NCI-H1436 (cell line): ENCODE results near the gene PDHX.
"Not testable (repeated sequence)": the region's sequence is repeated elsewhere in the genome, so short reads cannot be mapped to it uniquely, and the experiment has no call there.

Experiments used
- DNase-seq: peaks from one replicate; lab custom pipeline; 2025; lab: John Stamatoyannopoulos, UW

PDHX gene

DNA sequence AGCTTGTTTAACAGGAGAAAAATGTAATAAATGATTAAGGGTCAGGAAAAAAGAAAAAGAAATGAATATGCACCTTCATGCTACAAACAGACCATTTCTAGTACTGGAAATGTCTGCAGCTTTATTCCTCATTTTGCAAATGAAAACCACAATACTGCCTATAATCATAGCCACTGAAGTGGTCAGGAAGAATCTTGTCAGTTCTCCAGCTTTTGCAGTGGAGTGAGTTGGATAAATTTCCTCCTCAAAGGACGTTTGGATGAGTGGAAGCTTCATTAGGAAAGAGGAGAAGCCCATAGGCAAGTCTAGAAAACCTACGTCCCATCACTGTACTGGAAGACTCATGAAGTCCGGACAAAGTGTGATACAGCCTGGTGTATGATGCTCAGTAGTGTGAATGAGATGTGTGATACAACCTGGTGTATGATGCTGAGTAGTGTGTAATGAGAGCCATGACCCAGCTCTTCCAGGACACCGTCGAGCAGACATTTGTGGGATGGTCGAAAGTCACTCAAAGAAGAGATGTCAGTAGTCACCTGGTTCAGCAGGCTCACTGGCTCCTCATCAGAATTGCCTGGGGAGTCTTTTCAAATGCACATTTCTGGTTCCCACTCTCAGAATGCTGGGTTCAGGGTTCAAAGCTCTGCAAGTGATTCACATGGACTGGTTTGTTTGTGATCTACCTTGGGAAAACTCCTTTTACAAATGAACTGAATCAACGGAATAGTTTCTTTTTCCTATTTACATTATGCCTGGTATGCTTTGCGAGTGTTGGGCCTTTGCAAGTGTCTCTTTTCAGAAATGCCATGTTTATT, 101.3 kb downstream of the PDHX start:
- no peak for DNase-seq

DNA sequence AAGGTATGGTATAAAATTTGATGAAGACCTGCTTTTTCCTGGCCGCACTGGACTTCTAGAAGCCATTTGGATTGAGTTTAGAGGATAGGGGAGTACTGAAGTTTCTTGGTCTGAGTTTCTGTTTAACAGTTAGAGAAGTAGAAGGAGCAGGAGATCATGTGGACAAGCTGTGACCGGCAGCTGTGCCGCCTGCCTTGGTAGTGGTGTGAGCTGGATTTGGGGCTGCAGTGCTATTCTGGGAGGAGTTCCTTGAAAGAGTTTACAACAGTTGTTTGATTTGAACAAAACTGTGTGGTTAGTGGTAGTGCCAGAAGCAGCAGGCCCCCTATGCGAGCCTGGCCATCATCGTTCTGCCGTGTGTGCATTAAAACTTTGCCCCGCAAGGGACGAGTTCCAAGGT, 105.2 kb downstream of the PDHX start:
- no peak for DNase-seq

DNA sequence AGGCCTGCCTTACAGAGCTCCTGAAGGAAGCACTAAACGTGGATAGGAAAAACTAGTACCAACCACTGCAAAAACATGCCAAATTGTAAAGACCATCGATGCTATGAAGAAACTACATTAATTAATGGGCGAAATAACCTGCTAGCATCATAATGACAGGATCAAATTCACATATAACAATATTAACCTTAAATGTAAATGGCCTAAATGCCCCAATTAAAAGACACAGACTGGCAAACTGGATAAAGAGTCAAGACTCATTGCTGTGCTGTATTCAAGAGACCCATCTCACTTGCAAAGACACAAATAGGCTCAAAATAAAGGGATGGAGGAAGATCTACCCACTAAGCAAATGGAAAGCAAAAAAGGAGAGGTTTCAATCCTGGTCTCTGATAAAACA, 107.5 kb downstream of the PDHX start:
- not testable (repeated sequence) for DNase-seq

DNA sequence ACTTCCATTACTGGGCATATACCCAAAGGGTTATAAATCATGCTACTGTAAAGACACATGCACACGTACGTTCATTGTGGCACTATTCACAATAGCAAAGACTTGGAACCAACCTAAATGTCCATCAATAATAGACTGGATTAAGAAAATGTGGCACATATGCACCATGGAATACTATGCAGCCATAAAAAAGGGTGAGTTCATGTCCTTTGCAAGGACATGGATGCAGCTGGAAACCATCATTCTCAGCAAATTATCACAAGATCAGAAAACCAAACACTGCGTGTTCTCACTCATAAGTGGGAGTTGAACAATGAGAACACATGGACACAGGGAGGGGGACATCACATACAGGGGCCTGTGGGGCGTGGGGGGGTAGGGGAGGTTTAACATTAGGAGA, 111.6 kb downstream of the PDHX start:
- DNase-seq: not testable (repeated sequence)

DNA sequence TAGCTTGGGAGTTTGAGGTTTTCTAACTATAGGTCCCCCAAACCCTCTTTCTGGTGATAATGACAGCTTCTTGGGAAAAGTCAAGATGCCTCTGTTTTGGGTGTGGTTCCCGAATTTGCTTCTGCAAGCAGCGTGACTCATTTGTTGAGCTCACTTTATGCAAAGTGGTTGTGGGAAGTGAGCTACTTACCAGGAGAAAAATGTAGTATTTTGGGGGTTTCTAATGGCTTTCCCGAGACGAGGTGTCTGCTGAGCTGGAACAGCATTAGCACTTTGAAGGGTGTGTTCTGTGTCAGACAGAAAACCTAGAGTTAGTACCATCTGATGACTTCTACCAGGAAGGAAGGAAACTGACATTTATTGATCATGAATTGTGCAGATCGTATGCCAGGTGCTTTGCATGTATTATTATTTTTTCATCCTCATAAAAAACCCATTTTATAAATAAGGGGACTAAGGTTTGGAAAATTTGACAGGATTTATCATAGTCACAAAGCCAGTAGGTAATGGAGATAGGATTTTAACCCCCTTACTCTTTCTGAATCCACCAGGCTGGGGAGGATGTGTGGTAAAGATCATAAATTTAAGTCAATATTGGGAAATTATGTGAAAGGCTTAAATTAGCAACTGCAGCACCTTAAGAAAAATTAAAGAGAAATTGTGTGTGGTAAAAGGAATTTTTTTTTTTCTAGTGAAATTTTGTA, 113.7 kb downstream of the PDHX start:
- no peak for DNase-seq

DNA sequence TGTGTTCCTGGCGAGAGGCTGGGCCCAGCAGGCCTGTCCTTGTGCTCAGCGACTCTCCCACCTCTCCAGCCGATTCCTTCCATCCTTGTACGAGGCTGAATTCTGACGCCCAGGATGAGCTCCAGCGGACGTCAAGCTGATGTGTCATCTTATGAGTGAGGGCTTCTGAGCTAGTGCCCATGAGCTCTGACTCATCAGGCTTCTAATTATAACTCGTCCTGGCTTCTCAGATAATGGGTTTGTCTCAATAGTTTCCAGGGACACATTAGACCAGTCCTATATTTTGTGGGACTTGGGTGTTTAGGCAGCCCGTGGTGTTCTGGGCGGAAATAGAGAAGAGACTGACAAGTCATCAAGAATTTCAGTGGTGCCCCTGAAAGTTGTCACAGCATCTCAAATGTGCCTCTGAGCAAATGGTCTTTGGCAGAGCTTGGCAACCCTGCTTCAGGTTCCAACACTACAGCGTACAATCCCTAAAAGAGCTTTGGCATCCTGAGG, 114.3 kb downstream of the PDHX start:
- DNase-seq: no peak

DNA sequence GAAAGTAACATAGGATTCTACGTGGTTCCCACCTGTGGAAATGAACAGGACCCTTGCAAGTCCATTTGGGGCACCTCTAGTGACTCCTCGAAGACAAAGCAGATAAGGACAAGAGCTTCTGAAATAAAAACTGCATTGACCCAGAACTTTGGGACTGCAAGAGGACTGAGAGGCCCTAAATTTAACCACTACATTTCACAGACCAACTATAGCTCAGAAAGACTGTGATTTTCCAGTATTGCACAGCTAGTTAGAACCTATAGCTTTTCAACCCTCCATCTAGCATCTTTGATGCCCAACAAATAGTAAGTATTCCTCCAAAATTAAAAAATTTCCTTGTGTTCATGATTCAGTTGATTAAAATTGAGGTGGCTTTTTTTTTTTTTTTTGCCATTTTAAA, 114.9 kb downstream of the PDHX start:
- DNase-seq: no peak

DNA sequence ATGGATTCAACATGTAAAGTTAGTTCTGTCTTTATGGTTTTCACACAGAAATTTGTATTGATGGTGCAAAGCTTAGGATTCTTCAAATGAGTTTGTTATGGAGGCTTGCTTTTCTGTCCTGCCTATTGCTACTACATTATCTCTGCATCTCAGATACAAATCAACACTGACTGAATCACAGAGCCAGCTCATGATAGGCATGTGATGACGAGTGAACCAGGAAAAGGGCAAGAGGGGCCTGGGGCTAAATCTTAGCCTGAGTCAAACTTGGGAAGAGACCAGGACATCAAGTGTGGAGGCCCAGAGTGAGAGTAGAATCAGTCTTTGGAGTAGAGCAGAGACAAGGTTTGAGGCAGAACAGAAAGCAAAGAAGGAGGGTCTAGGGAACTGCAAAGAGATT, 115.4 kb downstream of the PDHX start:
- DNase-seq: no peak

DNA sequence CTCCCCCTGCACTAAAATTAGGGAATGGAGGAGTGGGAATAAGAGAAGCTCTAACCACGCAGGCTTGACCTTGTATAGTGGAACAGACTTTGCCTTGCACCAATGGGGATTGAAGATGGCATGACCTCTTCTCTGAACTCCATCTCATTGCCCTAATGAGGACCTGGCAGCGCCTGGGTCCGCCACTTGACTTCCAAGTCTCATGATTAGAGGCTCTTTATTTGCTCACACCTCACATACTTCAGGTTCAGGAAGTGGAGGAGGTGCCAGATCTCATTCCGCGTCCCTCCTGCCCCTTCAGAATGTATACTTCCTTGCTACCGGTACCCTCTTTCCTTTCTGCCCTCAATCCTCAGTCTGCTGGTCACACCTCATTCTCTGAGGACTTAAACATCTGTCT, 116.6 kb downstream of the PDHX start:
- no peak for DNase-seq

DNA sequence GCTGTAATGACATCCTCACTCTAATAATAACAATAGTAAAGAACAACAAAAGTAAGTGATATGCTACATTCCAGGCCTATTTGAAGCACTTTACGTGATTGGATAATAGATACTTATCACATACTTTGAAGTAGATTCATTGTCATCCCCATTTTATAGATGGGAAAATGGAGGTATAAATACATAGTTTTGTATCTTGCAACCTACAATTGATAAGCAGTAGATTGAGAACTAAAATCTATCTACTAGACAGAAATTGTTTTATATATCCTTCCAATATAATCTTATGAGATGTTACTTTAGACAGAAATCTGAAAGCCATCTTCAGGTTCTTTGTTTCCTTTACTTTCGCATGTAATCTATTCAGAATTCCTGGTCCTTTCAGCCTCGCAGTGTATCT, 118.0 kb downstream of the PDHX start:
- no peak for DNase-seq

DNA sequence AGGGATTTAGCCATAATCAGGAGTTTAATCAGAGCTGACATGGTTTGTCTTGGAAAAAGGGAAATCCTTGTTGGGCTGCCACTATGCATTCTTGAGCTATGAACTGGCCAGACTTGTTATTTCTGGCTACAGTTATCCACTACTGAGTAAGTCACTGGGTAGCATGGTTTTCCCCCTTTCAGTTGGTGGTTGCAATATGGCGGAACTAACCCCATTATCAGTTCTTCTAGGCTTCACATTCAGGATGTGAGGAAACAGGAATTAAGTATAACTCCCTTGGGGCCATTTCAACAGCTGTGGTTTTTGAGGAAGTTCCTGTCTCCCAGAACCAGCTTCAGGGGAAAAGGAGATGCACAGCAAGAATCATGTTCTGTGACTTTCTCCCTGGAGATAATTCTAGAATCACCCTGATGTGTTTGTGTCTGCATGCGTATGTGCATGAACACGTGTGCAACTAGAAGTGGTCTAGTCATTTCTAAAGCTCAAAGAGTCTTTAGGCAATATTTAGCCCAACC, 119.5 kb downstream of the PDHX start:
- no peak for DNase-seq

DNA sequence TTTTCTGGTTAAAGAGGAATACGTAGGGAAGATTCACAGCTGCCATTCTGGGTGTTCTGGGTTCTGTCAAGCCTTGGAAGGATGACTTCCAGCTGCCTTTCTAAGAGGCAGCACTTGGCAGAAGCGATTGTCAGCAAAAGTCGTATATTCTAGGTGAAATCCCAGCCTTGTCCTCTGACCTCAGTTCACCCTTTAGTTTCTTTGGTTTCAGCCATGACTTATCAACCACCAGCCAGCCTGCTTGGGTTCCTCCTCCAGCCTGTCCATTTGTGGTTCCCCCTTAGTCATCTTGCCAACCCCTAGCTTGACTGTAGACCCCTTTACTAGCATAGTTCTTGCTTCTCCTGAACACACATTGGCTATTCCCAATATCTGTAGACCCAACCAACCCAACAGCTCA, 120.2 kb downstream of the PDHX start:
- no peak for DNase-seq

DNA sequence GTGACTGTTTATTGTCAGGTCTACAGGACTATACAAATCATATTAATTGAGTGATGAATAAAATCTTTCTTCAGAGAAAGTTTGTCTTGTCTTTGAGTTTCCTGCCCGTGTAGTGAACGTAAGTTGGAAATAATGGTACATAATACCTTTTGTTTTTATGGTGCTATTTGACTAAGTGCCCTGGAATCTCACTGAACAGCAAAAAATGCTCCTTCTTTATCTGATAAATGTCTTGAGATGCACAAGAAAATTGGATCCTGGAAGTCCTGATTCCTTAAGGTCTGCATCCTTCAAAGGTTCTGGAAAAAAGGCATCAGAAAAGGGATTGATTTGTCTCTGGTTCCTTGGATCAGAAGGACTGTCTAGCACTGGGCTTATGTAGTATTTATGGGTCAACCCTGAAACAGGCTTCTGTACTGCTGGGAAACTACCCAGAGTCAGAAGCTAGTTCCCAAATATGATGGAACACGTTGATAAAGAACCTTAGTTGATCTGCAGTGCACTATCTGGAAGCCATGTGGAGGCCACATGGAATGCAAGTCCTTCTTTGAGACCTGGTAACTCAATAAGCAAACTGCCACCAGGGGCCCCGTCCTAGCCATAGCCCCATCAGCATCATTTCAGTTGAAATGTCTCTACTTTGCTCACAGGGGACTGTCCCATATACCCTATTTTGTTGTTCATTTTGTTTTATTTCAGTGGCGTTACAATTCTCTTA, 122.0 kb downstream of the PDHX start:
- DNase-seq: no peak

DNA sequence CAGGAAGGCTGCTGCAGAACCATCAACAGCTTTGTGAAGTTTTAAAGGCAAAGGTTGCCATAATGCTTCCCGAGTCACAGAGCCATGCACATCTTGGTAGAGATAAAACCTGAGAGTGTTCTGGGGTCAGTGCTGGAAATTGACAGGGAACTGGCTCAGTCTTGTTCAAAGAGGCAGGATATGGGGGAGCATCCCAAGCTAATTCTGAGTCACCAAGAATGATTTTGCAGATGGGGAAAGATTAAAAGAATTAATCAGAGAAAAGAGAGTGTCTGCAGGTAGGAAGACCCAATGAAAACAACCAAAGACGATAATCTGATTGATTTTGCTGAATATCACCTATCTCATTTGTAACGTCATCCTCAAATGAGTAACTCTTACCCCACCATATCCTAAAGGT, 122.7 kb downstream of the PDHX start:
- no peak for DNase-seq

DNA sequence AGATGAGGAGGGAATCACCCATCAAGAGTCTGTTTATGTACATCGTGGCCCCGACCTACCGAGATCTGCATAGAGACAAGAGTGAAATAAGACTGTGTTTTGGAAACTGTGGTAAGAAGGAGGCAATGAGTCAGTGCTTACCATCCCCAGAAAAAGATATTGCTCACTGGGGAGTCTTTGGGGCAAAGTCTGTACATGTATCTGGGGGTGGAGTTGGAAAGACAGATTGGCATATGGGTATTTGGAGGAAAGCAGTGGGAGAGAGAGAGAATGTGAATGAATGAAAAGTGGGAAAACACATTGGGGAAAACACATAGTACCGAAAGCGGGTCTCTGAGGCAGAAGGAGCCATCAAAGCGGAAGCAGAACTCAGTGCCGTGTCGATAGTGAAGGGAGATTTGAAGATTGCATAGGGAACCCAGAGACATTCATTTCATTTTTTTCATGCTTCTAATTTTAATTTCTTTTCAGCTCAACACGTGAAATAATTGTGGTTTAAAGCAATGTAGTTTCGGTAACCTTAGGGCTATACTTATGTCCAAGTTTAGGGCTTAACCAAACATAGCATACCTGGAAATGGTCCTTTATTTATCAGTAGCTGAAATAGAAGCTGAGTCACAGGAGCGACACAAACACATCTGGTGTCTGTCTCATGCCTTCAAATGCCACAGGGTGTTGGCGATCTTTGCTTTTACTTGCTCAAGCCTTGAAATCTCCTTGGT, 124.0 kb downstream of the PDHX start:
- no peak for DNase-seq

DNA sequence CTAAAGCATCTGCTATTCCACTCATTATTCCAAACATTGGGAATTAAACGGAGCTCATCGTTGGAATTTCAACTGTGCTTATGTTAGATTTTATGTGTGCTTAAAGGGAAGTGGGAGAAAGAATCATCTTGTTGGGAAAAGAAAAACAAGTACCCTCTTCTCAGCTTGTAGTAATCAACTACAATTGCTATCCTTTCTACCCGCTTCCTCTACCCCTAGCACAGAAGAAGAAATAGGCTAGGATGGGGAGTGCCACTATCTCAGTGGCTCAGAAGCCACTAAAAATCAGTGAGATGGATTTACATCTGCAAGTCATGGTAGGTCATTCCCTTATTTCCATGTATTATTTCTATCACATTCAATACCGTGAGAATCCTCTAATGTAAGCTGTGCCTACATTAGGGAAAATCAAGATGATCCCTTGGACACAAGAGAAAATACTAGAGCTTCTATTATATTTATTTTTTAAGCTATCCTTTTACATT, 124.7 kb downstream of the PDHX start:
- no peak for DNase-seq

DNA sequence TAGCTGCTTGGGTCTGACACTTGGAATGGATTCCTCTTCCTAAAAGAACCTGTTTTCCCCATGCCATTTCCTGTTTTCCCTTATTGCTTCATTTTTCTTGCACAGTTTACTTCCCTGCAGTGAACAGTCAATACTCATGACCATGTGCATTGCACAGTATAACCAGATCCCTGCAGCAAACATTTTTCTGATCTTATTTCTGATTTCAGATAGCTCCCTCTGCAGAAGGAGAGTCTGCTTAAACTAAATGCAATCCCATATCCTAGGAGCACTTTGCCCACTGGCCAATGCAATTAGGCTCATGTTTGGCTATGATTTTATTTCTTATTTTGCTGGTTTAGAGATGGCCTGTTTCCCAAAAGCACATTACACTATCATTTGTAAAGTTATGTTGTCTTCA, 125.8 kb downstream of the PDHX start:
- no peak for DNase-seq

DNA sequence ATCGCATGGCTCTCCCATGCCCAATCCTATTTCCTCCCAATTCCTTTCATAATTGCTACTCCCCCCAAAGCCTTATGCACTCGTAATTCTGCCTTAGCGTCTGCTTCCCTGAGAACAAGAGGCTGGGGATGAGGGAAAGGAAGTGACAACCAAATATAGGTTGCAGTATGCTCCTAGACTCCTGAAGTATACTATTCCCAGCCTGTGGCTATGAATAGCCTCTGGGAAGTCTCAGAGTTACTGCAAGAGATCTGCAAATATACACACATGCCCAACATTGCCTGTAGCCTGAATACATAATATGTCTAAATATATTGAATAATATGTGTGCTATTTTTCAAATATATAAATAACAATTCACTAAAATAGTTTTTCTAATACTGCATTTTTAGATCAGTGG, 126.5 kb downstream of the PDHX start:
- DNase-seq: no peak

DNA sequence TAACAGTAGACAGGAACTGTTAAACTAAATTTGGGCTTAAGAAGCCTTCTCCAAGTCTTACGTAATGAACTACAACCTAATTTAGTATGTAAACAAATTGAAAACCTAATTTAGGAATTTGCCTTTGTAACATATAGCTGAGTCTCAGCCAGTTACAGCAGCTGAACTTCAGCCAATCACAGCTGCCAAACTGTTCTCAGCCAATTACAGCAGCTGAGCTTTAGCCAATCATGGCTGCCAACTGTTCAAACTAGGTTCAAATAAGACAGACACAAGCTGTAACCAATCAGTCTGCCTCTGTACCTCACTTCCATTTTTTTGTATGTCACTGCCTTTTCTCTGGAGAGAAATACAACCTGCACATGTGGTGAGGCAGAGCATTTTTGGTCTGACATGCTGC, 127.5 kb downstream of the PDHX start:
- peak; percentile 28 for DNase-seq

DNA sequence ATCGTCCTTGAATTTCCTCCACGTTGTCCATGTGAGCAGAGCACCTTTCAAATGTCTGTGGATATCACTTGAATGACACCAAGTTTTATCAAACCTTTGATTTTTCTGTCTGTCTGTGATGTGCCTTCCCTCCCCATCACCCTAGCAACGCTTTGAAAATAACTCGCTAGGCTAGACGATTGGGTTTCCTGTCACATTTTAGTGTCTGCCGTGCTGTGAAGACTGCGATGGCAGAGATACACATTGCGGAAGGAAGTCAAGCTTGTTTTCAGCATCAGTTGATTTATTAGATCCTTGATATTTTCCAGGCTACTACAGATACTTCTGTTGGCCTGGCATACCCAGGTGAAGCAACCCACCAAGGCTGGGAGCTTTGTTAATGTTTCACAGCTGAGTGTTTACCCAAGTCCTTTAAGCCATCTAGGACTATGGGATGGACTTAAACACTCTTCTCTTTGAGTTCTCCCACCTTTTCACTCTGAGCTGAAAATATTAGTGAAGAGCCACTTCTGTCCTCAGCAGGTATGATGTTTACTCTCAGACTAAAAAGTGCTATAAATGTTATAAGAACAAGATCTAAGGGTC, 128.9 kb downstream of the PDHX start:
- DNase-seq: no peak
